ENCODE results near the gene MAP3K8. TPM values are rescaled to one million over a fixed set of nuclear protein-coding genes. Genes with fewer than 3 reads are reported as not detected.

The MAP3K8 gene
- total RNA-seq, 1 donor, result 14.5 TPM

DNA sequence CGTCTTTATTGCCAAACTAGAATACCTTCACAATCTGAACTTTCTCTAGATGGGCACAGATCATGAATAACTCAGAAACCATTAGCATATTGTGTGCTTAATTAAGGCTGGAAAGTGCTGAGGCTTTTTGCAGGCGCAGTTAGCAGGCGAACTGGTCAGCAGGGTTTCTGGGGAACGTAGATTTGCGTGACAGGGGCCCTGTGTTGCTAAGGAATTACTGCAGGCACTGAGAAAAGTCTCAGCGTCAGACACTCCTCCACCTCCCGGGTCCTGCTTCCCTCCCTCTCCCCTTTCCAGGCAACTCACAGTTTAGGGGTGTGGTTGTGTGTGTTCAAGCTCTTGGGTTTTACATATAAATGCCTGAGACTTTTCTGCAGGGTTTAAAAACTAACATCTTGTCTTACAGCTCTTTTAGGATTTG lies 2.2 kb downstream of the MAP3K8 start:
- peak; percentile 26 for DNase-seq (ENCODE audit: insufficient read length, low spot score, missing footprints)
- Histone ChIP-seq H4K20me1 (ENCODE audit: insufficient read depth, low read length) (no peaks in the 10 kb centered on the region), H3K4me3 (ENCODE audit: insufficient read depth, low read length) (peak overlapping the region; percentile 8), H3K36me3 (ENCODE audit: insufficient read depth, low read length) (peaks cover 9% of the 10 kb centered on the region), H2AFZ (ENCODE audit: low read length) (no peak overlapping the region), H3K27me3 (ENCODE audit: insufficient read depth, low read length) (no peaks in the 10 kb centered on the region), H3K4me2 (ENCODE audit: insufficient read depth, low read length) (peak overlapping the region; percentile 75), H3K4me1 (ENCODE audit: insufficient read depth, low read length) (peaks cover 45% of the 10 kb centered on the region), H3K9me3 (ENCODE audit: low read depth, low read length) (no peaks in the 10 kb centered on the region), H3K27ac (ENCODE audit: low read depth, low read length) (peak overlapping the region; percentile 87), H3K79me2 (ENCODE audit: insufficient read depth, low read length) (peaks cover 2% of the 10 kb centered on the region)
- TF ChIP-seq, protein P1, sequence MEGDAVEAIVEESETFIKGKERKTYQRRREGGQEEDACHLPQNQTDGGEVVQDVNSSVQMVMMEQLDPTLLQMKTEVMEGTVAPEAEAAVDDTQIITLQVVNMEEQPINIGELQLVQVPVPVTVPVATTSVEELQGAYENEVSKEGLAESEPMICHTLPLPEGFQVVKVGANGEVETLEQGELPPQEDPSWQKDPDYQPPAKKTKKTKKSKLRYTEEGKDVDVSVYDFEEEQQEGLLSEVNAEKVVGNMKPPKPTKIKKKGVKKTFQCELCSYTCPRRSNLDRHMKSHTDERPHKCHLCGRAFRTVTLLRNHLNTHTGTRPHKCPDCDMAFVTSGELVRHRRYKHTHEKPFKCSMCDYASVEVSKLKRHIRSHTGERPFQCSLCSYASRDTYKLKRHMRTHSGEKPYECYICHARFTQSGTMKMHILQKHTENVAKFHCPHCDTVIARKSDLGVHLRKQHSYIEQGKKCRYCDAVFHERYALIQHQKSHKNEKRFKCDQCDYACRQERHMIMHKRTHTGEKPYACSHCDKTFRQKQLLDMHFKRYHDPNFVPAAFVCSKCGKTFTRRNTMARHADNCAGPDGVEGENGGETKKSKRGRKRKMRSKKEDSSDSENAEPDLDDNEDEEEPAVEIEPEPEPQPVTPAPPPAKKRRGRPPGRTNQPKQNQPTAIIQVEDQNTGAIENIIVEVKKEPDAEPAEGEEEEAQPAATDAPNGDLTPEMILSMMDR (IDR thresholded peaks at IDR 0.05; ENCODE audit: extremely low read depth, low read depth, low read length), result no peak

DNA sequence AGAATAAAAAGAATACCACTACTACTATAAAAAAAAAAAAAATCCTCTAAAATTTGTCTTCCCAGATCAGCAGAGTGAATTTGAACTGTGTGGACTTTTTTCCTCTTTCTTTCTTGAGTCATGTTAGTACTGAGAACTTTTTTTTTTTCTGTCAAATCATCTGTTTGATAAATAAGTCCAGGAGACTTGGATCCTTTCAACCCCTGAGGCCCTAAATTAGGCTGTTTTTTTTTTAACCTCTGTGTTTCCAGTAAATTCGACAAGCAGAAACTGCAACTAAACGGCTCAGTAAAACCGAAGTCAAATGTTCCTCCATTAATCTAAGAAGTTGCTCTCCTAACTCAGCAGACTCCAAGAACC lies 2.7 kb downstream of the MAP3K8 start:
- Histone ChIP-seq H3K4me3 (ENCODE audit: insufficient read depth, low read length) (peak overlapping the region; percentile 45), H3K9me3 (ENCODE audit: low read depth, low read length) (no peaks in the 10 kb centered on the region), H3K4me1 (ENCODE audit: insufficient read depth, low read length) (peaks cover 45% of the 10 kb centered on the region), H3K27me3 (ENCODE audit: insufficient read depth, low read length) (no peaks in the 10 kb centered on the region), H3K27ac (ENCODE audit: low read depth, low read length) (peak overlapping the region; percentile 87), H3K79me2 (ENCODE audit: insufficient read depth, low read length) (peaks cover 2% of the 10 kb centered on the region), H2AFZ (ENCODE audit: low read length) (no peak overlapping the region), H3K4me2 (ENCODE audit: insufficient read depth, low read length) (peak overlapping the region; percentile 75), H3K36me3 (ENCODE audit: insufficient read depth, low read length) (peaks cover 9% of the 10 kb centered on the region), H4K20me1 (ENCODE audit: insufficient read depth, low read length) (no peaks in the 10 kb centered on the region)
- TF ChIP-seq, protein P1 (IDR thresholded peaks at IDR 0.05; ENCODE audit: extremely low read depth, low read depth, low read length), result no peak
- DNase-seq (ENCODE audit: insufficient read length, low spot score, missing footprints), result no peak

DNA sequence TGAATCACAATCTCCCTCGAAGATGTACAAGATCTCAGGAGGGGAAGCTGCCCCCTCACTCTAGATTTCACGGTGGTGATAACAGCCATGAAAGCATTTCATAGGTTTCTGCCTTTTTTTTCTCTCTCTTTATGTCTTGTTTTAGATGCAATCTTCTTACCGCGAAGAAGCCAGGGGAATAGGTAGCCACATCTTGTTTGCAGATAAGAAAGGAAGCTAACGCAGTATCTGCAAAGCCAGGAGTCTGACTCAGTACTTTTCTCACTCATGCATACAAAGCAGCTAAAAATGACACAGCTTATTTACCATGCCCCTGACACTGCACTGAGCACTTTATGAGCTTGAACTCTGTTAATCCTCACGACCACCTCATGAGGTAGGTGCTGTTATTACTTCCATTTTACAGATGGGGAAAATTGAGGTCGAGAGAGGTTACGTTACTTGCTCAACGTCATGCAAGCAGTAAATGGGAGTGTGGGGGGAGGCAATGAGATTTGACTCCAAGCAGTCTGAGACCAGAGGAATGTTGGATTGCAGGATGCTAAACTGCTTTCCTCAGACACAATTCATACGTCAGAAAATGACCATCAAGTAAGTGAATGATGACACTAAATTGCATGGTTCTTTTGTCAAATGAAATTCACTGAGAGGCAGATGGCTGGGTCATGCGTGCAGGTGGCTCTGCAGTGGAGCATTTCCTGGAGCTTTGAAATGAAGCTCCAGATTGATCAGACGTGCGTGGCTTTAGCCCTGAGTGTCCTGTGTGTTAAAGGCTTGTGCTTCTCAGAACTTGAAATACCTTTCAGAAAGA lies 3.3 kb downstream of the MAP3K8 start:
- peak; percentile 58 for DNase-seq (ENCODE audit: insufficient read length, low spot score, missing footprints)
- no peaks in the 10 kb centered on the region for H3K9me3 ChIP-seq (ENCODE audit: low read depth, low read length)
- H4K20me1 ChIP-seq (ENCODE audit: insufficient read depth, low read length), result no peaks in the 10 kb centered on the region
- H3K4me1 ChIP-seq (ENCODE audit: insufficient read depth, low read length), result peaks cover 45% of the 10 kb centered on the region
- H3K79me2 ChIP-seq (ENCODE audit: insufficient read depth, low read length), result peaks cover 2% of the 10 kb centered on the region
- H2AFZ ChIP-seq (ENCODE audit: low read length), result no peak overlapping the region
- TF ChIP-seq, protein P1 (IDR thresholded peaks at IDR 0.05; ENCODE audit: extremely low read depth, low read depth, low read length), result no peak
- peak overlapping the region; percentile 45 for H3K4me3 ChIP-seq (ENCODE audit: insufficient read depth, low read length)
- H3K27me3 ChIP-seq (ENCODE audit: insufficient read depth, low read length), result no peaks in the 10 kb centered on the region
- peak overlapping the region; percentile 87 for H3K27ac ChIP-seq (ENCODE audit: low read depth, low read length)
- peaks cover 9% of the 10 kb centered on the region for H3K36me3 ChIP-seq (ENCODE audit: insufficient read depth, low read length)
- H3K4me2 ChIP-seq (ENCODE audit: insufficient read depth, low read length), result peak overlapping the region; percentile 75

DNA sequence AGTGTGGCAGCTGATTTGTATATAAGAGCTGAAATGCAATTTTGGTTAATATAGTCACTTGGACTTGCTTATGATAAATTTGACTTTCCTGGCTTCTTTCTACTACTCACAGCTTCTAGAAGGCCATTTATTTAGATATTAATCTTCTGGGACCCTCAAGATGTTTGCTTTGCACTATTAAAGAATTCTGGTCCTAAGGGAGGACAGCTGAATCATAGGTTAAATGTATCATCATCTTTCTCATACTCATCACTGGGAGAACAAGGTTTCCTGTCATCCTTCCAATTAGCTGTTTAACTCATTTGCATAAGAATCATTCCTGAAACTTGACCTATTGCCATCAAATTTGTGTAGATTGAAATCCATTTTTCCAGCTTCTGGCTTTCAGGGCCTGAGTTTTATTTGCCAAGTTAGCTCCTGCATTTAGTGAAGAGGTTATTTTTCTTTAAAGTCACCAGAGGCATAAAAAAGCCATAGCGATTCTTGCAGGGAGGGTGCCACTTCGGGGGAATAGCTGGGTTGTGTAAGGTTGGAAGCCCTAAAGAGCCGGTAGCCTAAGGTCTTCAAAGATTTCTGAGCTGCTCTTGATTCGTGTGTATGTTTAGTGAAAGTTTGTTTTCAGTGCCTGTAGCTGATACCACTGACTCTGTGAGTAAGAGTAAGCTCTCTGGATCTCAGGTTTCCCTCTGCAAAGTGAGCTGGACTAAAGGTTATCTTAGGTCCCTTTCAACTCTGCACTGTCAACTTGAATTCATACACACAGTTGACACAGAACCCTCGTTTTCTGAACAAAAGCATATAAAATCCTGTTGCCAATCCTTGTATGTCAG lies 4.3 kb downstream of the MAP3K8 start:
- Histone ChIP-seq H3K27ac (ENCODE audit: low read depth, low read length) (peak overlapping the region; percentile 87), H3K27me3 (ENCODE audit: insufficient read depth, low read length) (no peaks in the 10 kb centered on the region), H3K4me3 (ENCODE audit: insufficient read depth, low read length) (peak overlapping the region; percentile 45), H4K20me1 (ENCODE audit: insufficient read depth, low read length) (no peaks in the 10 kb centered on the region), H3K79me2 (ENCODE audit: insufficient read depth, low read length) (peaks cover 2% of the 10 kb centered on the region), H3K4me1 (ENCODE audit: insufficient read depth, low read length) (peaks cover 41% of the 10 kb centered on the region), H3K4me2 (ENCODE audit: insufficient read depth, low read length) (peak overlapping the region; percentile 75), H3K36me3 (ENCODE audit: insufficient read depth, low read length) (peaks cover 9% of the 10 kb centered on the region), H3K9me3 (ENCODE audit: low read depth, low read length) (no peaks in the 10 kb centered on the region), H2AFZ (ENCODE audit: low read length) (no peak overlapping the region)
- DNase-seq (ENCODE audit: insufficient read length, low spot score, missing footprints), result peak; percentile 76
- TF ChIP-seq, protein P1 (IDR thresholded peaks at IDR 0.05; ENCODE audit: extremely low read depth, low read depth, low read length), result no peak
